ENCODE data around the gene SCD5.
A peak's percentile ranks its signal among the peaks of the same experiment; 100 is the strongest.

The SCD5 gene

DNA sequence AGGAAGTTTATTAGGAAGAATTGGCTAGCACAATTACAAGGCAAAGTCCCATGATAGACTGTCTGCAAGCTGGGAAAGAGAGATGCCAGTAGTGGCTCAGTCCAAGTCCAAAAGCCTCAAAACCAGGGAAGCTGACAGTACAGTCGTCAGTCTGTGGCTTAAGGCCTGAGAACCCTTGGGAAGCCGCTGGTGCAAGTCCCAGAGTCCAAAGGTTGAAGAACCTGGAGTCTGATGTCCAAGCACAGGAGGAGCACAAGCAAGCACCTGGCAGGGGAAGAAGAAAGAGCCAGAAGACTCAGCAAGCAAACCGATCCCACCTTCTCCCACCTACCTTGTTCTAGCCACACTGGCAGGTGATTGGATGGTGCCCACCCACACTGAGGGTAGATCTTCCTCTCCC is 185.5 kb downstream of the SCD5 start:
- ChIA-PET POLR2A (no interaction called here), CTCF (no interaction called here)
- TF ChIP-seq NFRKB (IDR thresholded peaks at IDR 0.05) (no peak), LEF1 (IDR thresholded peaks at IDR 0.05; ENCODE audit: borderline replicate concordance) (no peak), ELF4 (IDR thresholded peaks at IDR 0.05) (no peak)

GRCh38 chr4:82611982-82612381 is 186.6 kb downstream of the SCD5 start:
- TF ChIP-seq FOXM1 (IDR thresholded peaks at IDR 0.05; ENCODE audit: borderline replicate concordance) (no peak), L3MBTL2 (conservative IDR thresholded peaks at IDR 0.05) (no peak), SP1 (IDR thresholded peaks at IDR 0.05) (no peak), SUZ12 (IDR thresholded peaks at IDR 0.05) (no peak), PKNOX1 (IDR thresholded peaks at IDR 0.05) (no peak), ELF4 (IDR thresholded peaks at IDR 0.05) (no peak)
- ChIA-PET POLR2A (no interaction called here), CTCF (no interaction called here)
- DNase-seq (ENCODE audit: extremely low spot score) = no peak

More for the DNA sequence above, 185.5 kb downstream of the SCD5 start:
- no peak for DNase-seq (ENCODE audit: extremely low spot score)

- no peak for TF ChIP-seq ZNF384 (IDR thresholded peaks at IDR 0.05)
- no peak for TF ChIP-seq FOXK2 (IDR thresholded peaks at IDR 0.05)
- no peak for TF ChIP-seq FOXA1 (IDR thresholded peaks at IDR 0.05)
- TF ChIP-seq SUZ12 (IDR thresholded peaks at IDR 0.05) = no peak
- TF ChIP-seq BHLHE40 (IDR thresholded peaks at IDR 0.05; ENCODE audit: borderline replicate concordance) = no peak
- TF ChIP-seq HDGF (IDR thresholded peaks at IDR 0.05; ENCODE audit: borderline replicate concordance) = no peak
- POLR2A ChIA-PET = no interaction called here
- no peak for DNase-seq (ENCODE audit: extremely low spot score)
- CTCF ChIA-PET = no interaction called here
Measured at GRCh38 chr4:82611527-82611926, 187.1 kb downstream of the SCD5 start.

GRCh38 chr4:82610041-82610440 is 188.6 kb downstream of the SCD5 start:
- no peak for TF ChIP-seq ARNT (IDR thresholded peaks at IDR 0.05)
- TF ChIP-seq FOXM1 (IDR thresholded peaks at IDR 0.05; ENCODE audit: borderline replicate concordance) = no peak
- TF ChIP-seq SP1 (IDR thresholded peaks at IDR 0.05) = no peak
- no peak for TF ChIP-seq HDGF (IDR thresholded peaks at IDR 0.05; ENCODE audit: borderline replicate concordance)
- no peak for TF ChIP-seq ELF4 (IDR thresholded peaks at IDR 0.05)
- TF ChIP-seq ZNF384 (IDR thresholded peaks at IDR 0.05) = no peak
- TF ChIP-seq FOXA1 (IDR thresholded peaks at IDR 0.05) = no peak
- no peak for TF ChIP-seq CTBP1 (IDR thresholded peaks at IDR 0.05; ENCODE audit: borderline replicate concordance)
- CTCF ChIA-PET = no interaction called here
- POLR2A ChIA-PET = no interaction called here

DNA sequence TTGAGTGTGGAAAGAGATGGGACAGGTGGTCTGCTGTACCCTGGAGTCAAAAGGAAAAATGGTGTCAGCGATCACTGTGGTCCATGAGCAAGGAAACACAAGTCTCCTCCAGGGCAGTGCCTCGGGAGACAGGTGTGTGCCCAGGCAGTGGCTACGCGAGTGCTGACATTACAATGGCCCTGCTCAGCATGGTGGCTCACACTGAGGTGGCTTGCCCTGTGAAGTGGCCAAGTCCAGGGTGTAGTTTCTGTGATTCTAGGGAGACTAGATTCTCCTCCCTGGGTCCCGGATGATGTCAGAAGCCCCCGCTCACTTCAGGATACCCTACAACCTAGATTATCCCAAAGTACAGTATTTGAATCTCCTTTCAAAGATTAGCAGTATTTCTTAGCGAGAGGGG is 192.0 kb downstream of the SCD5 start:
- CTCF ChIA-PET = no interaction called here
- no peak for TF ChIP-seq LEF1 (IDR thresholded peaks at IDR 0.05; ENCODE audit: borderline replicate concordance)
- TF ChIP-seq TARDBP (IDR thresholded peaks at IDR 0.05) = no peak
- no peak for TF ChIP-seq ZNF384 (IDR thresholded peaks at IDR 0.05)
- no peak for TF ChIP-seq BHLHE40 (IDR thresholded peaks at IDR 0.05; ENCODE audit: borderline replicate concordance)
- no peak for TF ChIP-seq SP1 (IDR thresholded peaks at IDR 0.05)
- no peak for TF ChIP-seq L3MBTL2 (conservative IDR thresholded peaks at IDR 0.05)
- TF ChIP-seq ARNT (IDR thresholded peaks at IDR 0.05) = no peak
- no peak for TF ChIP-seq FOXA1 (IDR thresholded peaks at IDR 0.05)
- POLR2A ChIA-PET = no interaction called here
- no peak for DNase-seq (ENCODE audit: extremely low spot score)

More at GRCh38 chr4:82610041-82610440, 188.6 kb downstream of the SCD5 start:
- no peak for DNase-seq (ENCODE audit: extremely low spot score)

GRCh38 chr4:82604522-82604921 is 194.1 kb downstream of the SCD5 start:
- ChIA-PET POLR2A (no interaction called here), CTCF (no interaction called here)
- TF ChIP-seq FOXM1 (IDR thresholded peaks at IDR 0.05; ENCODE audit: borderline replicate concordance) = no peak
- TF ChIP-seq NFRKB (IDR thresholded peaks at IDR 0.05) = no peak
- DNase-seq (ENCODE audit: extremely low spot score) = no peak

GRCh38 chr4:82601242-82602015 is 197.2 kb downstream of the SCD5 start:
- TF ChIP-seq TARDBP (IDR thresholded peaks at IDR 0.05) = no peak
- no peak for TF ChIP-seq SUZ12 (IDR thresholded peaks at IDR 0.05)
- TF ChIP-seq L3MBTL2 (conservative IDR thresholded peaks at IDR 0.05) = no peak
- ChIA-PET CTCF (no interaction called here), POLR2A (no interaction called here)
- no peak for DNase-seq (ENCODE audit: extremely low spot score)

DNA sequence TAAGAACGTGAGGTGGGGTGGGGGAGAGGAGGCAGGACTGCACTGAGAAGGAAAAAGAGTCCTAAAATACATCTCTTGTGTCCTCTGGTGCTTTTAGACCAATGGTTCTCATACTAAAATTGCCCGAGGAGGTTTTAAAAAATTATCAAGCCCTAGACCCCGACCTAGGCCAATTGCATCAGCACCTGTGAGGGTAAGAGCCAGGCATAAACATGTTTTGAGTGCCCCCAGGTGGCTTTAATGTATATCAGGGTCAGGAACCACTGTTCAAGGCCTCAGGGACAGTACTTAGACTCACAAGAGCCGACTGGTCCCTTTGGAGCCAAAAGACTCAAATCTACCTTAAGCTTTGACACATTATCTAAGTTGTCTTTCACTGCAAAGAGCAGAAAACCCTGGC is 199.3 kb downstream of the SCD5 start:
- DNase-seq (ENCODE audit: extremely low spot score) = peak; percentile 26

GRCh38 chr4:82594456-82594855 is 204.1 kb downstream of the SCD5 start:
- TF ChIP-seq LEF1 (IDR thresholded peaks at IDR 0.05; ENCODE audit: borderline replicate concordance) (no peak), SUZ12 (IDR thresholded peaks at IDR 0.05) (no peak), PKNOX1 (IDR thresholded peaks at IDR 0.05) (no peak), L3MBTL2 (conservative IDR thresholded peaks at IDR 0.05) (no peak), BHLHE40 (IDR thresholded peaks at IDR 0.05; ENCODE audit: borderline replicate concordance) (no peak), CTBP1 (IDR thresholded peaks at IDR 0.05; ENCODE audit: borderline replicate concordance) (no peak), SP1 (IDR thresholded peaks at IDR 0.05) (no peak), FOXK2 (IDR thresholded peaks at IDR 0.05) (no peak), FOXA1 (IDR thresholded peaks at IDR 0.05) (no peak), NFRKB (IDR thresholded peaks at IDR 0.05) (no peak), HDGF (IDR thresholded peaks at IDR 0.05; ENCODE audit: borderline replicate concordance) (no peak), ZNF384 (IDR thresholded peaks at IDR 0.05) (no peak), TARDBP (IDR thresholded peaks at IDR 0.05) (no peak), ARNT (IDR thresholded peaks at IDR 0.05) (no peak), ELF4 (IDR thresholded peaks at IDR 0.05) (no peak), FOXM1 (IDR thresholded peaks at IDR 0.05; ENCODE audit: borderline replicate concordance) (no peak)
- ChIA-PET POLR2A (no interaction called here), CTCF (no interaction called here)
- DNase-seq (ENCODE audit: extremely low spot score) = no peak

More for the DNA sequence above, 199.3 kb downstream of the SCD5 start:
- ChIA-PET POLR2A (no interaction called here), CTCF (no interaction called here)
- TF ChIP-seq ELF4 (IDR thresholded peaks at IDR 0.05) = no peak
